NCI-H2227 (cell line): ENCODE data around the gene ANKRD40CL.
A peak's percentile ranks its signal among the peaks of the same experiment; 100 is the strongest.

Experiments used
- DNase-seq: peaks from one replicate; lab custom pipeline; 2025; ENCODE audit not compliant: unreplicated experiment; lab: John Stamatoyannopoulos, UW

Gene ANKRD40CL

GRCh38 chr17:50790618-50791017 is 23.3 kb upstream of the ANKRD40CL start:
- no peak for DNase-seq

- no peak for DNase-seq
These were observed 19.8 kb upstream of the ANKRD40CL start for GRCh38 chr17:50787106-50787505.

GRCh38 chr17:50785946-50786570 is 18.7 kb upstream of the ANKRD40CL start:
- DNase-seq: no peak

- DNase-seq: no peak
These were observed 17.8 kb upstream of the ANKRD40CL start for GRCh38 chr17:50785126-50785525.

- DNase-seq: no peak
These were observed 16.6 kb upstream of the ANKRD40CL start for GRCh38 chr17:50783905-50784304.

- DNase-seq: peak; percentile 92
These were observed 15.9 kb upstream of the ANKRD40CL start for GRCh38 chr17:50783193-50783660.

- no peak for DNase-seq
These were observed 13.8 kb upstream of the ANKRD40CL start for GRCh38 chr17:50781167-50781566.

GRCh38 chr17:50779747-50780353 is 12.5 kb upstream of the ANKRD40CL start:
- no peak for DNase-seq

- DNase-seq: no peak
These were observed 11.7 kb upstream of the ANKRD40CL start for GRCh38 chr17:50778988-50779387.

- no peak for DNase-seq
These were observed 11.2 kb upstream of the ANKRD40CL start for GRCh38 chr17:50778471-50778870.

- DNase-seq: no peak
These were observed 8.6 kb upstream of the ANKRD40CL start for GRCh38 chr17:50775926-50776325.

- DNase-seq: no peak
These were observed 7.0 kb upstream of the ANKRD40CL start for GRCh38 chr17:50774225-50774803.

GRCh38 chr17:50771991-50772785 is 4.9 kb upstream of the ANKRD40CL start:
- no peak for DNase-seq

- DNase-seq: no peak
These were observed 3.0 kb upstream of the ANKRD40CL start for GRCh38 chr17:50770346-50770745.

GRCh38 chr17:50769884-50770283 is 2.6 kb upstream of the ANKRD40CL start:
- DNase-seq: no peak

- DNase-seq: no peak
These were observed 1.0 kb upstream of the ANKRD40CL start for GRCh38 chr17:50768346-50768761.

GRCh38 chr17:50767030-50767429 is 288 bp downstream of the ANKRD40CL start:
- DNase-seq: no peak

GRCh38 chr17:50766222-50767023 is 895 bp downstream of the ANKRD40CL start:
- no peak for DNase-seq

GRCh38 chr17:50765454-50766221 is 1.7 kb downstream of the ANKRD40CL start:
- no peak for DNase-seq

GRCh38 chr17:50764734-50765149 is 2.6 kb downstream of the ANKRD40CL start:
- DNase-seq: no peak
